Neural crest cell (in vitro differentiated cells): ENCODE measurements around the gene ZNF891. TPM values are rescaled to one million over a fixed set of nuclear protein-coding genes. Genes with fewer than 3 reads are reported as not detected.

Source experiments
- DNase-seq: peaks from one replicate; pipeline ENCODE4 v3.0.0; 2021; ENCODE audit warnings: low read depth, mixed read lengths, low spot score
- H3K27ac Mint-ChIP-seq: one replicate; pipeline ENCODE4 v1.8.0; 2021; ENCODE audit warnings: mild to moderate bottlenecking, mixed read lengths; ENCODE audit not compliant: unreplicated experiment
- H3K27me3 Mint-ChIP-seq: 2 replicates; pipeline ENCODE4 v1.8.0; 2021; ENCODE audit warnings: low read depth, mild to moderate bottlenecking, mixed read lengths
- H3K36me3 Mint-ChIP-seq: 2 replicates; pipeline ENCODE4 v1.8.0; 2021; ENCODE audit warnings: low read depth, mild to moderate bottlenecking, mixed read lengths
- H3K4me1 Mint-ChIP-seq: 2 replicates; pipeline ENCODE4 v1.8.0; 2021; ENCODE audit warnings: mixed read lengths
- H3K4me3 Mint-ChIP-seq: one replicate; pipeline ENCODE4 v1.8.0; 2021; ENCODE audit warnings: mild to moderate bottlenecking, mixed read lengths
- H3K9me3 Mint-ChIP-seq: 2 replicates; pipeline ENCODE4 v1.8.0; 2021; ENCODE audit warnings: mixed read lengths
- CTCF ChIP-seq: fragments of 200-600 bp; sonication (generic); conservative IDR thresholded peaks from 2 replicates; pipeline ENCODE4 v1.5.0; 2021; ENCODE audit warnings: antibody characterized with exemption, mild to moderate bottlenecking
- total RNA-seq: library from RNA; stranded (reverse); gene quantifications from 2 replicates; pipeline ENCODE4 v1.2.1, GENCODE V29; 2021

ZNF891 gene
- total RNA-seq, 1 donor from 2014 or later, result 3.9 TPM

- peak overlapping the region; percentile 70 for H3K4me3 Mint-ChIP-seq
- DNase-seq, result no peak
- H3K4me1 Mint-ChIP-seq, result peaks cover 4% of the 10 kb centered on the region
- H3K9me3 Mint-ChIP-seq, result peaks cover 30% of the 10 kb centered on the region
- no peak overlapping the region for H3K27ac Mint-ChIP-seq
- no peak for TF ChIP-seq CTCF
- H3K27me3 Mint-ChIP-seq, result no peaks in the 10 kb centered on the region
- peaks cover 63% of the 10 kb centered on the region for H3K36me3 Mint-ChIP-seq
Measured at GRCh38 chr12:133083345-133083744, 46.7 kb downstream of the ZNF891 start.

- H3K9me3 Mint-ChIP-seq, result peaks cover 32% of the 10 kb centered on the region
- no peak overlapping the region for H3K4me3 Mint-ChIP-seq
- DNase-seq, result no peak
- no peaks in the 10 kb centered on the region for H3K27me3 Mint-ChIP-seq
- H3K36me3 Mint-ChIP-seq, result peaks cover 58% of the 10 kb centered on the region
- peaks cover 4% of the 10 kb centered on the region for H3K4me1 Mint-ChIP-seq
- H3K27ac Mint-ChIP-seq, result no peak overlapping the region
- TF ChIP-seq CTCF, result no peak
Measured at GRCh38 chr12:133081159-133081780, 48.8 kb downstream of the ZNF891 start.

- Mint-ChIP-seq H3K27me3 (no peaks in the 10 kb centered on the region), H3K9me3 (peaks cover 32% of the 10 kb centered on the region), H3K4me3 (no peak within 1 kb of the TSS), H3K36me3 (peaks cover 52% of the 10 kb centered on the region), H3K4me1 (peaks cover 4% of the 10 kb centered on the region), H3K27ac (no peak within 1 kb of the TSS)
- peak; percentile 33 for TF ChIP-seq CTCF
- DNase-seq, result peak; percentile 86
Measured at GRCh38 chr12:133080368-133081158, 49.5 kb downstream of the ZNF891 start, which contains the start of gene ZNF140. ZNF140 (plus strand) TSS chr12:133080923; CDS start chr12:133081321, 398 bp downstream.

GRCh38 chr12:133080026-133080367 lies 50.1 kb downstream of the ZNF891 start:
- no peak for TF ChIP-seq CTCF
- Mint-ChIP-seq H3K27ac (no peak overlapping the region), H3K27me3 (no peaks in the 10 kb centered on the region), H3K36me3 (peaks cover 49% of the 10 kb centered on the region), H3K9me3 (peaks cover 30% of the 10 kb centered on the region), H3K4me3 (no peak overlapping the region), H3K4me1 (peaks cover 4% of the 10 kb centered on the region)
- peak; percentile 83 for DNase-seq

GRCh38 chr12:133073836-133074235 lies 56.2 kb downstream of the ZNF891 start:
- H3K36me3 Mint-ChIP-seq, result peaks cover 25% of the 10 kb centered on the region
- H3K9me3 Mint-ChIP-seq, result peaks cover 29% of the 10 kb centered on the region
- no peak for TF ChIP-seq CTCF
- no peak overlapping the region for H3K27ac Mint-ChIP-seq
- H3K4me3 Mint-ChIP-seq, result no peak overlapping the region
- H3K4me1 Mint-ChIP-seq, result no peaks in the 10 kb centered on the region
- no peak for DNase-seq
- H3K27me3 Mint-ChIP-seq, result no peaks in the 10 kb centered on the region
